HEK293 (cell line): Measurements from ENCODE around the gene AGAP1.

ENCODE experiments used
- CTCF ChIA-PET: fragments of 350-600 bp; formaldehyde crosslinking; extraction: SDS; loops from one replicate; lab custom pipeline; 2021; ENCODE audit warnings: antibody characterized with exemption; lab: Yijun Ruan, JAX
- POLR2A ChIA-PET: fragments of 300-600 bp; formaldehyde crosslinking; extraction: SDS; loops from one replicate; lab custom pipeline; 2020; ENCODE audit warnings: antibody characterized with exemption, inconsistent platforms; lab: Yijun Ruan, JAX
- H3K27ac ChIP-seq: fragments of 200-500 bp; sonication (Bioruptor generic); 2 replicates; pipeline ENCODE4 v1.5.1; 2014; ENCODE audit warnings: low read depth, low read length, control low read depth, inconsistent platforms; ENCODE audit errors: extremely low read depth
- H3K36me3 ChIP-seq, 2 experiments: fragments of 200-500 bp in 1 of 2; sonication (Bioruptor generic) in 1 of 2; 1 replicate in 1 of 2; 2 replicates in 1 of 2; pipeline ENCODE4 v1.5.1; 2014 to 2017; ENCODE audit warnings: inconsistent platforms in 2 of 2, low read length in 2 of 2; ENCODE audit not compliant: control insufficient read depth in 2 of 2, insufficient read depth in 1 of 2
- H3K4me1 ChIP-seq: fragments of 200-500 bp; sonication (Bioruptor generic); 2 replicates; pipeline ENCODE4 v1.5.1; 2014; ENCODE audit warnings: mild to moderate bottlenecking, low read length, inconsistent platforms; ENCODE audit not compliant: control insufficient read depth, insufficient read depth
- H3K4me3 ChIP-seq: 2 replicates; pipeline ENCODE4 v1.5.1; 2011; ENCODE audit warnings: low read depth, mild to moderate bottlenecking, control low read depth, low read length, moderate library complexity
- H3K9me3 ChIP-seq: fragments of 200-500 bp; sonication (Bioruptor generic); 2 replicates; pipeline ENCODE4 v1.5.1; 2014; ENCODE audit warnings: low read depth, low read length, inconsistent platforms; ENCODE audit not compliant: control insufficient read depth, insufficient read depth
- EGR2 ChIP-seq: fragments of 450-650 bp; formaldehyde crosslinking; IDR thresholded peaks from 2 replicates; pipeline ENCODE4 v1.5.1; 2016; ENCODE audit warnings: low read depth, missing biosample characterization, missing genetic modification characterization
- GFI1B ChIP-seq: fragments of 450-650 bp; formaldehyde crosslinking; IDR thresholded peaks from 2 replicates; pipeline ENCODE4 v1.5.1; 2016; ENCODE audit warnings: missing biosample characterization, missing genetic modification characterization
- HOXC10 ChIP-seq: sonication (generic); formaldehyde crosslinking; IDR thresholded peaks from 2 replicates; pipeline ENCODE4 v1.8.1; 2023; ENCODE audit warnings: mild to moderate bottlenecking, missing genetic modification reagents
- KLF10 ChIP-seq: fragments of 450-650 bp; IDR thresholded peaks from 2 replicates; pipeline ENCODE4 v1.5.1; 2018; ENCODE audit warnings: missing biosample characterization, mild to moderate bottlenecking, missing genetic modification characterization
- PRDM1 ChIP-seq: fragments of 450-650 bp; formaldehyde crosslinking; IDR thresholded peaks from 2 replicates; pipeline ENCODE4; 2016; ENCODE audit warnings: missing biosample characterization, missing genetic modification characterization
- WT1 ChIP-seq: fragments of 450-650 bp; formaldehyde crosslinking; IDR thresholded peaks from 2 replicates; pipeline ENCODE4 v1.5.1; 2016; ENCODE audit warnings: missing biosample characterization, missing genetic modification characterization
- ZBTB48 ChIP-seq: fragments of 450-650 bp; formaldehyde crosslinking; IDR thresholded peaks from 2 replicates; pipeline ENCODE4 v1.5.1; 2016; ENCODE audit warnings: missing biosample characterization, missing genetic modification characterization
- ZEB2 ChIP-seq: fragments of 450-650 bp; formaldehyde crosslinking; IDR thresholded peaks from 2 replicates; pipeline ENCODE4 v1.5.1; 2016; ENCODE audit warnings: missing biosample characterization, missing genetic modification characterization
- ZFP3 ChIP-seq: fragments of 450-650 bp; formaldehyde crosslinking; IDR thresholded peaks from 2 replicates; pipeline ENCODE4 v1.5.1; 2016; ENCODE audit warnings: low read depth, missing biosample characterization, missing genetic modification characterization
- ZFP69B ChIP-seq: fragments of 450-650 bp; formaldehyde crosslinking; IDR thresholded peaks from 2 replicates; pipeline ENCODE4 v1.5.1; 2016; ENCODE audit warnings: missing biosample characterization, missing genetic modification characterization
- ZNF121 ChIP-seq: fragments of 450-650 bp; formaldehyde crosslinking; IDR thresholded peaks from 2 replicates; pipeline ENCODE4 v1.5.1; 2016; ENCODE audit warnings: missing biosample characterization, missing genetic modification characterization
- ZNF155 ChIP-seq: fragments of 450-650 bp; formaldehyde crosslinking; IDR thresholded peaks from 2 replicates; pipeline ENCODE4 v1.5.1; 2016; ENCODE audit warnings: missing biosample characterization, missing genetic modification characterization
- ZNF157 ChIP-seq: fragments of 450-650 bp; formaldehyde crosslinking; IDR thresholded peaks from 2 replicates; pipeline ENCODE4 v1.5.1; 2016; ENCODE audit warnings: missing biosample characterization, missing genetic modification characterization
- ZNF169 ChIP-seq: fragments of 450-650 bp; formaldehyde crosslinking; IDR thresholded peaks from 2 replicates; pipeline ENCODE4 v1.5.1; 2016; ENCODE audit warnings: missing biosample characterization, missing genetic modification characterization
- ZNF37A ChIP-seq: fragments of 450-650 bp; IDR thresholded peaks from 2 replicates; pipeline ENCODE4 v1.5.1; 2018; ENCODE audit warnings: missing biosample characterization, missing genetic modification characterization
- ZNF555 ChIP-seq: fragments of 450-650 bp; formaldehyde crosslinking; conservative IDR thresholded peaks from 2 replicates; pipeline ENCODE4 v1.5.1; 2017; ENCODE audit warnings: missing biosample characterization, mild to moderate bottlenecking, missing genetic modification characterization, inconsistent platforms
- ZNF621 ChIP-seq: fragments of 450-650 bp; formaldehyde crosslinking; IDR thresholded peaks from 2 replicates; pipeline ENCODE4 v1.5.1; 2017; ENCODE audit warnings: missing biosample characterization, missing genetic modification characterization
- ZNF629 ChIP-seq: fragments of 450-650 bp; formaldehyde crosslinking; IDR thresholded peaks from 2 replicates; pipeline ENCODE4 v1.5.1; 2017; ENCODE audit warnings: missing biosample characterization, missing genetic modification characterization
- ZNF670 ChIP-seq: fragments of 450-650 bp; formaldehyde crosslinking; IDR thresholded peaks from 2 replicates; pipeline ENCODE4 v1.5.1; 2016; ENCODE audit warnings: missing biosample characterization, missing genetic modification characterization, low read depth
- ZNF704 ChIP-seq: fragments of 450-650 bp; formaldehyde crosslinking; IDR thresholded peaks from 2 replicates; pipeline ENCODE4 v1.5.1; 2016; ENCODE audit warnings: missing biosample characterization, missing genetic modification characterization
- ZXDB ChIP-seq: fragments of 450-650 bp; formaldehyde crosslinking; IDR thresholded peaks from 2 replicates; pipeline ENCODE4 v1.5.1; 2016; ENCODE audit warnings: missing biosample characterization, missing genetic modification characterization
- TF ChIP-seq, protein P1 (sequence below): fragments of 450-650 bp; formaldehyde crosslinking; IDR thresholded peaks from 2 replicates; pipeline ENCODE4 v1.5.0; 2017; ENCODE audit warnings: missing biosample characterization, missing genetic modification characterization, borderline replicate concordance
- TF ChIP-seq, protein P2 (sequence below): fragments of 450-650 bp; formaldehyde crosslinking; IDR thresholded peaks from 2 replicates; pipeline ENCODE4 v1.5.1; 2017; ENCODE audit warnings: missing biosample characterization, mild to moderate bottlenecking, missing genetic modification characterization, moderate library complexity

The AGAP1 gene

GRCh38 chr2:235557903-235558302 is 64.1 kb downstream of the AGAP1 start:
- CTCF ChIA-PET: no interaction called here
- TF ChIP-seq PRDM1 (tag by site-specific recombination) (no peak), KLF10 (tag by site-specific recombination) (no peak), EGR2 (0 out of 2 replicates have a peak, but pooled peaks have one; percentile 24), ZNF157 (tag by site-specific recombination) (peak; percentile 93), ZBTB48 (tag by site-specific recombination) (no peak), ZNF155 (tag by site-specific recombination) (no peak)
- TF ChIP-seq, all 188 proteins: peak for 2
- H3K4me1 ChIP-seq: peaks cover 14% of the 10 kb centered on the region
- POLR2A ChIA-PET: no interaction called here
- H3K27ac ChIP-seq: no peak overlapping the region
- H3K9me3 ChIP-seq: no peaks in the 10 kb centered on the region
- H3K36me3 ChIP-seq: no peaks in the 10 kb centered on the region
- H3K4me3 ChIP-seq: no peak overlapping the region

DNA sequence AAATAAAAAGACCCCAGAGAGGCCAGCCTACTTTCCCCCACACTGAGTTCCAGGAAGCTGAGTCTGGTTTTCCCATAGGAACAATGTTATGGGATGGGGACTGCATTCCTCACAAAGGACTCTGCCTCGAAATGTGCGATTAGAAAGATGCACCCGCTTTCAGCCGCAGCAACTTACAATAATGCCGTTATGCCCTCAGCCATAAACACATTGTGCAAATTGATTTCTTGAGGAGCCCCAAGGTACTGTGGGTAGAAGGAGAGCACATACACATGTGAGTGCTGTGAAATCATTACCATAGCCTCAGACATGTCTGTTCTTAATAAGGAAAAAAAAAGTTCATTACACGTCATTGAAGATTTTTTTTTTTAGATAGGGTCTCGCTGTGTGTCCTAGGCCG is 64.7 kb downstream of the AGAP1 start:
- H3K4me1 ChIP-seq: peaks cover 19% of the 10 kb centered on the region
- TF ChIP-seq ZNF621 (tag by site-specific recombination): no peak
- no peak for TF ChIP-seq ZFP69B (tag by site-specific recombination)
- TF ChIP-seq ZFP3 (tag by site-specific recombination): no peak
- TF ChIP-seq, protein P1, sequence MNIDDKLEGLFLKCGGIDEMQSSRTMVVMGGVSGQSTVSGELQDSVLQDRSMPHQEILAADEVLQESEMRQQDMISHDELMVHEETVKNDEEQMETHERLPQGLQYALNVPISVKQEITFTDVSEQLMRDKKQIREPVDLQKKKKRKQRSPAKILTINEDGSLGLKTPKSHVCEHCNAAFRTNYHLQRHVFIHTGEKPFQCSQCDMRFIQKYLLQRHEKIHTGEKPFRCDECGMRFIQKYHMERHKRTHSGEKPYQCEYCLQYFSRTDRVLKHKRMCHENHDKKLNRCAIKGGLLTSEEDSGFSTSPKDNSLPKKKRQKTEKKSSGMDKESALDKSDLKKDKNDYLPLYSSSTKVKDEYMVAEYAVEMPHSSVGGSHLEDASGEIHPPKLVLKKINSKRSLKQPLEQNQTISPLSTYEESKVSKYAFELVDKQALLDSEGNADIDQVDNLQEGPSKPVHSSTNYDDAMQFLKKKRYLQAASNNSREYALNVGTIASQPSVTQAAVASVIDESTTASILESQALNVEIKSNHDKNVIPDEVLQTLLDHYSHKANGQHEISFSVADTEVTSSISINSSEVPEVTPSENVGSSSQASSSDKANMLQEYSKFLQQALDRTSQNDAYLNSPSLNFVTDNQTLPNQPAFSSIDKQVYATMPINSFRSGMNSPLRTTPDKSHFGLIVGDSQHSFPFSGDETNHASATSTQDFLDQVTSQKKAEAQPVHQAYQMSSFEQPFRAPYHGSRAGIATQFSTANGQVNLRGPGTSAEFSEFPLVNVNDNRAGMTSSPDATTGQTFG (tag by site-specific recombination): no peak
- TF ChIP-seq ZEB2 (tag by site-specific recombination): no peak
- no peak for TF ChIP-seq WT1 (tag by site-specific recombination)
- TF ChIP-seq GFI1B (tag by site-specific recombination): no peak
- TF ChIP-seq ZNF704 (tag by site-specific recombination): no peak
- TF ChIP-seq ZNF670: no peak
- no peak for TF ChIP-seq HOXC10 (CRISPR knock-in tag)
- no peak for TF ChIP-seq ZNF121 (tag by site-specific recombination)
- no peak for TF ChIP-seq ZNF37A (tag by site-specific recombination)
- TF ChIP-seq, all 188 proteins: peak for 0
- Histone ChIP-seq H3K4me3 (no peak overlapping the region), H3K36me3 (no peaks in the 10 kb centered on the region), H3K9me3 (no peaks in the 10 kb centered on the region), H3K27ac (no peak overlapping the region)
- CTCF ChIA-PET: interaction anchor here (0.9 kb wide), 1 partner anchor 35 kb away, joined by 3 read pairs; no protein-coding TSS in a partner anchor
- POLR2A ChIA-PET: no interaction called here

DNA sequence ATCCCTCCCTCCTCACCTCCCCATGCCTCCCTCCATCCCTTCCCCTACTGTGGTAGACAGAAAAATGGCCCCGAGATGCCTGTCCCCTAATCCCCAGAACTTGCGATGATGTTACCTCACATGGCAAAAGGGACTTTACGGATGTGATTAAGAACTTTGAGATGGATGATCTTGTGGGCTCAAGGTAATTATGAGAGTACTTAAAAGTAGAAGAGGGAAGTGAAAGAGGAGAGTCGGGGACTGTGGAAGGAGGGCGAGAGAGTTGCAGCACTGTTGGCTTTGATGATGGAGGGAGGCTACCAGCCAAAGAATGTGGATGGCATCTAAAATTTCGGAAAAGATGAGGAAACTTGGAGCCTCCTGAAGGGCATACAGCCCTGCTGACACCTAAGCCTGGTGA is 66.5 kb downstream of the AGAP1 start:
- H3K36me3 ChIP-seq: no peaks in the 10 kb centered on the region; a peak in 1 of 3 replicates
- peaks cover 17% of the 10 kb centered on the region for H3K4me1 ChIP-seq
- POLR2A ChIA-PET: no interaction called here
- TF ChIP-seq, protein P2, sequence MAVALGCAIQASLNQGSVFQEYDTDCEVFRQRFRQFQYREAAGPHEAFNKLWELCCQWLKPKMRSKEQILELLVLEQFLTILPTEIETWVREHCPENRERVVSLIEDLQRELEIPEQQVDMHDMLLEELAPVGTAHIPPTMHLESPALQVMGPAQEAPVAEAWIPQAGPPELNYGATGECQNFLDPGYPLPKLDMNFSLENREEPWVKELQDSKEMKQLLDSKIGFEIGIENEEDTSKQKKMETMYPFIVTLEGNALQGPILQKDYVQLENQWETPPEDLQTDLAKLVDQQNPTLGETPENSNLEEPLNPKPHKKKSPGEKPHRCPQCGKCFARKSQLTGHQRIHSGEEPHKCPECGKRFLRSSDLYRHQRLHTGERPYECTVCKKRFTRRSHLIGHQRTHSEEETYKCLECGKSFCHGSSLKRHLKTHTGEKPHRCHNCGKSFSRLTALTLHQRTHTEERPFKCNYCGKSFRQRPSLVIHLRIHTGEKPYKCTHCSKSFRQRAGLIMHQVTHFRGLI (tag by site-specific recombination): no peak
- TF ChIP-seq ZXDB: no peak
- no peak for TF ChIP-seq ZNF555 (tag by site-specific recombination)
- TF ChIP-seq ZNF169 (tag by site-specific recombination): no peak
- no peak for TF ChIP-seq ZNF629 (tag by site-specific recombination)
- CTCF ChIA-PET: no interaction called here
- H3K27ac ChIP-seq: no peak overlapping the region
- no peaks in the 10 kb centered on the region for H3K9me3 ChIP-seq
- no peak overlapping the region for H3K4me3 ChIP-seq
